Hepatic stellate cell (primary cell): ENCODE data around the gene CLCN2.

Experiments
- DNase-seq: peaks from one replicate; pipeline ENCODE4 v3.0.0; 2011; ENCODE audit warnings: low spot score

Gene CLCN2

GRCh38 chr3:184361532-184361931 lies at the start of gene CLCN2, which contains the start of gene POLR2H:
TSS of gene CLCN2 (minus strand) at chr3:184361605. CDS start at chr3:184361479, 126 bp downstream.
TSS of gene POLR2H (plus strand) at chr3:184361710. CDS start at chr3:184363493, 1,783 bp downstream.
- DNase-seq, result peak; percentile 68

GRCh38 chr3:184409946-184410500 lies 48.6 kb upstream of the CLCN2 start:
- DNase-seq, result no peak

GRCh38 chr3:184409331-184409926 lies 48.0 kb upstream of the CLCN2 start:
- no peak for DNase-seq

- DNase-seq, result no peak
These were observed 43.9 kb upstream of the CLCN2 start for GRCh38 chr3:184405075-184406030.

- DNase-seq, result peak; percentile 59
These were observed 38.0 kb upstream of the CLCN2 start for GRCh38 chr3:184399410-184399809.

GRCh38 chr3:184395320-184395660 lies 33.9 kb upstream of the CLCN2 start:
- no peak for DNase-seq

GRCh38 chr3:184391266-184391665 lies 29.9 kb upstream of the CLCN2 start:
- no peak for DNase-seq

GRCh38 chr3:184389935-184390528 lies 28.6 kb upstream of the CLCN2 start:
- no peak for DNase-seq

GRCh38 chr3:184389384-184389783 lies 28.0 kb upstream of the CLCN2 start:
- DNase-seq, result no peak

GRCh38 chr3:184388936-184389230 lies 27.5 kb upstream of the CLCN2 start:
- DNase-seq, result no peak

GRCh38 chr3:184388164-184388935 lies 26.9 kb upstream of the CLCN2 start:
- DNase-seq, result no peak

GRCh38 chr3:184387174-184387714 lies 25.8 kb upstream of the CLCN2 start:
- DNase-seq, result no peak

GRCh38 chr3:184386047-184386806 lies 24.8 kb upstream of the CLCN2 start:
- no peak for DNase-seq

- no peak for DNase-seq
These were observed 23.5 kb upstream of the CLCN2 start for GRCh38 chr3:184384856-184385422.

- no peak for DNase-seq
These were observed 22.9 kb upstream of the CLCN2 start for GRCh38 chr3:184384342-184384741.

GRCh38 chr3:184383033-184383740 lies 21.8 kb upstream of the CLCN2 start:
- DNase-seq, result no peak

- DNase-seq, result no peak
These were observed 21.1 kb upstream of the CLCN2 start for GRCh38 chr3:184382326-184383032.

GRCh38 chr3:184381261-184382224 lies 20.1 kb upstream of the CLCN2 start:
- peak; percentile 48 for DNase-seq
